K562 (cell line): ENCODE results near the gene NLRP7. TPM values are rescaled to one million over a fixed set of nuclear protein-coding genes. Genes with fewer than 3 reads are reported as not detected.

ENCODE experiments used
- ATAC-seq: fragments of 200-7000 bp; cut with Tn5 transposase; 3 replicates; pipeline ENCODE4 v1.9.1; 2020; ENCODE audit warnings: moderate library complexity
- BruUV-seq: library from RNA; stranded (reverse); fragments of 400-500 nt; replicated peaks from 2 replicates; lab custom pipeline; 2021; lab: Mats Ljungman, UMichigan
- CTCF ChIA-PET: fragments of 300-600 bp; formaldehyde crosslinking; extraction: SDS; loops from one replicate; lab custom pipeline; 2021; ENCODE audit warnings: low intra/inter-chr PET ratio; lab: Yijun Ruan, JAX
- POLR2A ChIA-PET: fragments of 300-600, 350-650 bp; sonication (Branson Sonifier 250); formaldehyde crosslinking; extraction: SDS; loops from one replicate; lab custom pipeline; 2021; ENCODE audit warnings: antibody characterized with exemption, inconsistent platforms; lab: Yijun Ruan, JAX
- DNase-seq, 4 experiments: peaks; one replicate each; pipeline versions ENCODE4 v3.0.0 to v3.0.0-alpha.2; 2011 to 2018; ENCODE audit warnings: low spot score in 3 of 4, mixed read lengths in 3 of 4; ENCODE audit errors: extremely low read depth in 1 of 4
- FAIRE-seq: peaks from 2 replicates; lab custom pipeline; 2011; peaks lifted over from hg19 to GRCh38; lab: Jason Lieb, UNC
- H2AFZ ChIP-seq: 2 replicates; pipeline ENCODE4 v1.6.0; 2011; ENCODE audit warnings: low read depth, low read length, control low read depth, inconsistent platforms
- H3K27ac ChIP-seq: fragments of 200-600 bp; 3 replicates; pipeline ENCODE4 v1.8.0; 2011; ENCODE audit warnings: low read depth, mild to moderate bottlenecking, control low read depth, inconsistent platforms, low read length, moderate library complexity, mixed read lengths; ENCODE audit errors: extremely low read depth
- H3K27me3 ChIP-seq, 2 experiments: fragments of 300-600 bp in 1 of 2; 2 replicates in 1 of 2; 3 replicates in 1 of 2; pipeline versions ENCODE4 v1.6.0 to v1.8.0; 2011; ENCODE audit warnings: inconsistent platforms in 2 of 2, low read length in 2 of 2, mild to moderate bottlenecking in 1 of 2, mixed read lengths in 1 of 2, moderate library complexity in 1 of 2; ENCODE audit not compliant: control insufficient read depth in 2 of 2, insufficient read depth in 2 of 2
- H3K36me3 ChIP-seq: fragments of 300-600 bp; 3 replicates; pipeline ENCODE4 v1.8.0; 2011; ENCODE audit warnings: mild to moderate bottlenecking, low read length, inconsistent platforms; ENCODE audit not compliant: control insufficient read depth, insufficient read depth
- H3K4me1 ChIP-seq, 2 experiments: fragments of 200-600 bp in 1 of 2; replicated peaks in 1 of 2; 2 replicates in 1 of 2; 3 replicates in 1 of 2; pipeline versions ENCODE4 v1.5.1 to v1.8.0; 2011; ENCODE audit warnings: inconsistent platforms in 2 of 2, low read length in 2 of 2, mild to moderate bottlenecking in 1 of 2, mixed read lengths in 1 of 2, moderate library complexity in 1 of 2; ENCODE audit not compliant: control insufficient read depth in 2 of 2, insufficient read depth in 2 of 2
- H3K4me2 ChIP-seq: 2 replicates; pipeline ENCODE4 v1.6.1; 2011; ENCODE audit warnings: low read length, control low read depth, inconsistent platforms, mixed read lengths; ENCODE audit not compliant: insufficient read depth
- H3K4me3 ChIP-seq: fragments of 200-600 bp; sonication (generic), shearing (Covaris generic); 2 replicates; pipeline ENCODE4 v1.5.1; 2016; ENCODE audit warnings: control low read depth, inconsistent platforms
- H3K79me2 ChIP-seq: fragments of 200-600 bp; 3 replicates; pipeline ENCODE4 v1.8.0; 2011; ENCODE audit warnings: low read length, inconsistent platforms; ENCODE audit not compliant: control insufficient read depth, insufficient read depth
- H3K9ac ChIP-seq, 2 experiments: 2 replicates each; pipeline versions ENCODE4 v1.6.0 to v1.6.1; 2011; ENCODE audit warnings: low read depth in 2 of 2, low read length in 2 of 2, control low read depth in 1 of 2, inconsistent platforms in 1 of 2, mild to moderate bottlenecking in 1 of 2, mixed read lengths in 1 of 2; ENCODE audit not compliant: insufficient read depth in 1 of 2
- H3K9me1 ChIP-seq: one replicate; pipeline ENCODE4 v1.6.0; 2011; ENCODE audit warnings: inconsistent platforms, mild to moderate bottlenecking, low read length, moderate library complexity; ENCODE audit not compliant: control insufficient read depth, insufficient read depth
- H3K9me3 ChIP-seq: replicated peaks from 2 replicates; pipeline ENCODE4 v1.5.1; 2011; ENCODE audit warnings: low read depth, low read length, inconsistent platforms; ENCODE audit not compliant: control insufficient read depth, insufficient read depth
- H4K20me1 ChIP-seq: replicated peaks from 2 replicates; pipeline ENCODE4 v1.6.1; 2011; ENCODE audit warnings: low read length, inconsistent platforms, mixed read lengths; ENCODE audit not compliant: control insufficient read depth, insufficient read depth
- C11orf30 ChIP-seq: fragments of 450-650 bp; IDR thresholded peaks from 2 replicates; pipeline ENCODE4 v1.6.1; 2016; ENCODE audit warnings: low read depth, mild to moderate bottlenecking
- EP400 ChIP-seq: fragments of 450-650 bp; IDR thresholded peaks from 2 replicates; pipeline ENCODE4 v1.6.1; 2017; ENCODE audit warnings: antibody characterized with exemption, mild to moderate bottlenecking, moderate library complexity
- ZNF316 ChIP-seq: fragments of 450-650 bp; IDR thresholded peaks from 2 replicates; pipeline ENCODE4 v1.6.1; 2016
- ZNF764 ChIP-seq: fragments of 250-450 bp; sonication (Bioruptor Pico); IDR thresholded peaks from 2 replicates; pipeline ENCODE4 v1.4.0; 2020; ENCODE audit warnings: low read depth, mild to moderate bottlenecking, moderate library complexity
- whole genome bisulfite sequencing: fragments of 100-300 bp; shearing (Covaris generic); methylation state at CpG from one replicate; pipeline ENCODE4 v1.1.6; 2016; ENCODE audit warnings: low coverage, mixed read lengths; ENCODE audit not compliant: insufficient coverage; ENCODE audit errors: missing lambda C conversion rate; 5-methylcytosine and 5-hydroxymethylcytosine counted together
- in situ Hi-C: fragments of 300-500 bp; cut with MboI; formaldehyde crosslinking; loops from 4 replicates; pipeline ENCODE4 v1.15.0; 2018; ENCODE audit warnings: inconsistent platforms, mixed read lengths
- intact Hi-C: fragments of 100-400 bp; cut with micrococcal nuclease; formaldehyde crosslinking; loops from 2 replicates; pipeline ENCODE4 v1.14.2; 2022
- polyA plus RNA-seq, 8 experiments: library from polyadenylated mRNA; depleted of rRNA in 4 of 8; stranded (reverse) in 5 of 8; unstranded in 3 of 8; fragments of >200 nt; fragmentation: Nextera tagmentation in 2 of 8; fragmentation: Illumina TruSeq in 1 of 8; extraction: Ambion mirVana in 2 of 8; extraction: Trizol in 1 of 8; gene quantifications; 2 replicates each; pipeline versions ENCODE4 v1.2.1 to v1.2.3, GENCODE V29; 2011 to 2014; ENCODE audit warnings: inconsistent platforms in 1 of 8, missing spikeins in 1 of 8
- total RNA-seq, 7 experiments: library from RNA; depleted of rRNA in 6 of 7; stranded (reverse); fragments of >200 nt in 6 of 7; fragmentation: Illumina TruSeq in 2 of 7; extraction: Trizol in 2 of 7; gene quantifications; 2 replicates each; pipeline versions ENCODE4 v1.2.1 to v1.2.3, GENCODE V29; 2011 to 2021; ENCODE audit warnings: low replicate concordance in 1 of 7
- TF ChIP-seq, protein P1 (sequence below): sonication (generic); formaldehyde crosslinking; IDR thresholded peaks from 2 replicates; pipeline ENCODE4 v1.8.1; 2022; ENCODE audit warnings: missing genetic modification reagents
- TF ChIP-seq, protein P2 (sequence below): sonication (generic); formaldehyde crosslinking; IDR thresholded peaks from 2 replicates; pipeline ENCODE4 v1.8.1; 2023; ENCODE audit warnings: missing genetic modification reagents, mild to moderate bottlenecking, borderline replicate concordance

The NLRP7 gene
- total and polyA plus RNA-seq, 9 of the 15 experiments (the other 6 are each of a cell fraction or from before 2014, with no cell fraction given) = 0.03 to 0.22 (median 0.09) TPM; not detected in 3

DNA sequence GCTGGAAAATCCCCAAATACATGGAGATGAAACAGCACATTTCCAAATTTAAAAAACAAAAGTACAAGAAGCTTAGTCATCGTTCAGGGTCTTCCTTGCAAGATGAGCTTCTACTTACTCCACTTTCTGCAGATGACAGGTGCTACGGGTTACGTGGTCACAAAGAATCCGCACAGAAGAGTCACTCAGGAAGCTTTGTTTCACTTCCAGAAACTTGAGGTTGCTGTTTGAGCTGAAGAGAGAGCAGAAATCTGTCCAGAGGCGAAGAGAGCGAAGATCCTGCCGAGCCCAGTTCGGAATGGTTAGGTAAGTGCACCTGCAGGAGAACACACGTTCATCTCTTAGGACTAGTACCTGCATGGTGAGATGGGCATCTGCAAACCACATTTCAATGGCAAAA is 9.4 kb downstream of the NLRP7 start:
- H3K9me3 ChIP-seq = no peaks in the 10 kb centered on the region
- H3K27me3 ChIP-seq = peaks cover 36 to 70% of the 10 kb centered on the region in 2 experiments
- H3K36me3 ChIP-seq = no peaks in the 10 kb centered on the region
- no peak overlapping the region for H2AFZ ChIP-seq
- H3K4me2 ChIP-seq = no peak overlapping the region
- H3K4me3 ChIP-seq = no peak overlapping the region
- H3K9ac ChIP-seq = no peak overlapping the region
- BruUV-seq = no TSS peak
- intact Hi-C loops (no loop called here), in situ Hi-C loops (no loop called here)
- H3K4me1 ChIP-seq = peaks cover 0 to 4% of the 10 kb centered on the region in 2 experiments; a peak in 3 of 5 replicates
- DNase-seq = no peak
- TF ChIP-seq ZNF316 (peak; percentile 21; the same call in 1 of the 2 replicates), C11orf30 (peak; percentile 12; the same call in 1 of the 2 replicates), EP400 (no peak), ZNF764 (CRISPR knock-in tag) (no peak)
- TF ChIP-seq, protein P1, sequence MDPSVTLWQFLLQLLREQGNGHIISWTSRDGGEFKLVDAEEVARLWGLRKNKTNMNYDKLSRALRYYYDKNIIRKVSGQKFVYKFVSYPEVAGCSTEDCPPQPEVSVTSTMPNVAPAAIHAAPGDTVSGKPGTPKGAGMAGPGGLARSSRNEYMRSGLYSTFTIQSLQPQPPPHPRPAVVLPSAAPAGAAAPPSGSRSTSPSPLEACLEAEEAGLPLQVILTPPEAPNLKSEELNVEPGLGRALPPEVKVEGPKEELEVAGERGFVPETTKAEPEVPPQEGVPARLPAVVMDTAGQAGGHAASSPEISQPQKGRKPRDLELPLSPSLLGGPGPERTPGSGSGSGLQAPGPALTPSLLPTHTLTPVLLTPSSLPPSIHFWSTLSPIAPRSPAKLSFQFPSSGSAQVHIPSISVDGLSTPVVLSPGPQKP (CRISPR knock-in tag) = no peak
- TF ChIP-seq, protein P2, sequence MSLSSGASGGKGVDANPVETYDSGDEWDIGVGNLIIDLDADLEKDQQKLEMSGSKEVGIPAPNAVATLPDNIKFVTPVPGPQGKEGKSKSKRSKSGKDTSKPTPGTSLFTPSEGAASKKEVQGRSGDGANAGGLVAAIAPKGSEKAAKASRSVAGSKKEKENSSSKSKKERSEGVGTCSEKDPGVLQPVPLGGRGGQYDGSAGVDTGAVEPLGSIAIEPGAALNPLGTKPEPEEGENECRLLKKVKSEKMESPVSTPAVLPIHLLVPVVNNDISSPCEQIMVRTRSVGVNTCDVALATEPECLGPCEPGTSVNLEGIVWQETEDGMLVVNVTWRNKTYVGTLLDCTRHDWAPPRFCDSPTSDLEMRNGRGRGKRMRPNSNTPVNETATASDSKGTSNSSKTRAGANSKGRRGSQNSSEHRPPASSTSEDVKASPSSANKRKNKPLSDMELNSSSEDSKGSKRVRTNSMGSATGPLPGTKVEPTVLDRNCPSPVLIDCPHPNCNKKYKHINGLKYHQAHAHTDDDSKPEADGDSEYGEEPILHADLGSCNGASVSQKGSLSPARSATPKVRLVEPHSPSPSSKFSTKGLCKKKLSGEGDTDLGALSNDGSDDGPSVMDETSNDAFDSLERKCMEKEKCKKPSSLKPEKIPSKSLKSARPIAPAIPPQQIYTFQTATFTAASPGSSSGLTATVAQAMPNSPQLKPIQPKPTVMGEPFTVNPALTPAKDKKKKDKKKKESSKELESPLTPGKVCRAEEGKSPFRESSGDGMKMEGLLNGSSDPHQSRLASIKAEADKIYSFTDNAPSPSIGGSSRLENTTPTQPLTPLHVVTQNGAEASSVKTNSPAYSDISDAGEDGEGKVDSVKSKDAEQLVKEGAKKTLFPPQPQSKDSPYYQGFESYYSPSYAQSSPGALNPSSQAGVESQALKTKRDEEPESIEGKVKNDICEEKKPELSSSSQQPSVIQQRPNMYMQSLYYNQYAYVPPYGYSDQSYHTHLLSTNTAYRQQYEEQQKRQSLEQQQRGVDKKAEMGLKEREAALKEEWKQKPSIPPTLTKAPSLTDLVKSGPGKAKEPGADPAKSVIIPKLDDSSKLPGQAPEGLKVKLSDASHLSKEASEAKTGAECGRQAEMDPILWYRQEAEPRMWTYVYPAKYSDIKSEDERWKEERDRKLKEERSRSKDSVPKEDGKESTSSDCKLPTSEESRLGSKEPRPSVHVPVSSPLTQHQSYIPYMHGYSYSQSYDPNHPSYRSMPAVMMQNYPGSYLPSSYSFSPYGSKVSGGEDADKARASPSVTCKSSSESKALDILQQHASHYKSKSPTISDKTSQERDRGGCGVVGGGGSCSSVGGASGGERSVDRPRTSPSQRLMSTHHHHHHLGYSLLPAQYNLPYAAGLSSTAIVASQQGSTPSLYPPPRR (CRISPR knock-in tag) = no peak
- FAIRE-seq = no peak
- H4K20me1 ChIP-seq = no peaks in the 10 kb centered on the region; the same call in 1 of the 2 replicates
- no peaks in the 10 kb centered on the region for H3K9me1 ChIP-seq
- POLR2A ChIA-PET = no interaction called here
- no peak overlapping the region for H3K27ac ChIP-seq
- CTCF ChIA-PET = no interaction called here
- no peak for ATAC-seq
- no peaks in the 10 kb centered on the region for H3K79me2 ChIP-seq
- WGBS = 12% methylated on average over 9 of the region's 9 CpGs
